ENCODE measurements around the gene CERK. TPM values are rescaled to one million over a fixed set of nuclear protein-coding genes. Genes with fewer than 3 reads are reported as not detected.
A peak's percentile ranks its signal among the peaks of the same experiment; 100 is the strongest.

The CERK gene
- total and polyA plus RNA-seq, 8 donors = 25.0 to 44.0 (median 40.4) TPM

DNA sequence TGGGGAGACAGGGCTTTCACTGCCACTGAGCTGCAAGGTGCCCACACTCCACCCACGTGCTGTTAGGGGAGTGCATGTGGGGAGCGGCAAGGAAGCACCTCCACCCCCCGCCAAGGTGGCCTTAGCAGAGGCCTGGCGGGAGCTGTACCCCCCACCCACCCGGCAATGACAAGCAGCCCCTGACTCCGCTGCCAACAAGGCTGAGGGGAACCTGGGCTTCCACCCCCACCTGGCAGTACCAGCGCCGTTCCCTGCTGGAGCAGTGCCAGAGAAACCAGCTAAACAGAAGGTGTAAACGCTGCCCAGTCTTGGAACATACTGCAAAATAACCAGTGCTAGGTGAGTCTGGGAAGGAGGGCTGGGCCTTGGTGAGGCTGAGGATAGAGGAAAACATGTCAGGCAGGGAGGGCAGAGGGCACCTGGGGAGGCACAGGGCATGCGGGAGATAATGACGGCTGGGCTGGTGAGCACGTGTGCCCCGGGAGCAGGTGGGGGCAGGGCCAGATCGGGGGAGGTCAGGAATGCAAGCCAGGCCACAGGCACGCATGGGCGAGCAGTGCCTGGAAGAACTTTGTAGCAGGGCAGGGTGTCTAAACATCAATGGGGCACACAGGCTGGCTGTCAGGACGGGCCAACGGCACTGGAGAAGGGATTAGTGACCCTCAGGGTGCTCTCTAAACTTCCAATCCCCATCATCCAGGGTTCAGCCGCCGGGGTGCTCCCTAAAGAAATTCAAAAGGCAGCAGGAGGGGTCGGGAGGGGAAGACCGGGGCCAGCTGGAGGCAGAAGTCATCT lies 6.6 kb downstream of the CERK start:
- Histone ChIP-seq H3K4me3 (no peak overlapping the region), H3K36me3 (peaks cover 0 to 30% of the 10 kb centered on the region in 2 donors), H3K27me3 (no peaks in the 10 kb centered on the region), H3K27ac (no peak overlapping the region), H3K9me3 (no peaks in the 10 kb centered on the region), H3K4me1 (peaks cover 24 to 57% of the 10 kb centered on the region in 2 donors)
- intact Hi-C loops (cut with DNase I) = no loop called here
- DNase-seq (peak in 2 of 4 donors; percentile 53 to 74), ATAC-seq (peak; percentile 65)
- TF ChIP-seq, protein P1, sequence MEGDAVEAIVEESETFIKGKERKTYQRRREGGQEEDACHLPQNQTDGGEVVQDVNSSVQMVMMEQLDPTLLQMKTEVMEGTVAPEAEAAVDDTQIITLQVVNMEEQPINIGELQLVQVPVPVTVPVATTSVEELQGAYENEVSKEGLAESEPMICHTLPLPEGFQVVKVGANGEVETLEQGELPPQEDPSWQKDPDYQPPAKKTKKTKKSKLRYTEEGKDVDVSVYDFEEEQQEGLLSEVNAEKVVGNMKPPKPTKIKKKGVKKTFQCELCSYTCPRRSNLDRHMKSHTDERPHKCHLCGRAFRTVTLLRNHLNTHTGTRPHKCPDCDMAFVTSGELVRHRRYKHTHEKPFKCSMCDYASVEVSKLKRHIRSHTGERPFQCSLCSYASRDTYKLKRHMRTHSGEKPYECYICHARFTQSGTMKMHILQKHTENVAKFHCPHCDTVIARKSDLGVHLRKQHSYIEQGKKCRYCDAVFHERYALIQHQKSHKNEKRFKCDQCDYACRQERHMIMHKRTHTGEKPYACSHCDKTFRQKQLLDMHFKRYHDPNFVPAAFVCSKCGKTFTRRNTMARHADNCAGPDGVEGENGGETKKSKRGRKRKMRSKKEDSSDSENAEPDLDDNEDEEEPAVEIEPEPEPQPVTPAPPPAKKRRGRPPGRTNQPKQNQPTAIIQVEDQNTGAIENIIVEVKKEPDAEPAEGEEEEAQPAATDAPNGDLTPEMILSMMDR (IDR thresholded peaks at IDR 0.05) = no peak

DNA sequence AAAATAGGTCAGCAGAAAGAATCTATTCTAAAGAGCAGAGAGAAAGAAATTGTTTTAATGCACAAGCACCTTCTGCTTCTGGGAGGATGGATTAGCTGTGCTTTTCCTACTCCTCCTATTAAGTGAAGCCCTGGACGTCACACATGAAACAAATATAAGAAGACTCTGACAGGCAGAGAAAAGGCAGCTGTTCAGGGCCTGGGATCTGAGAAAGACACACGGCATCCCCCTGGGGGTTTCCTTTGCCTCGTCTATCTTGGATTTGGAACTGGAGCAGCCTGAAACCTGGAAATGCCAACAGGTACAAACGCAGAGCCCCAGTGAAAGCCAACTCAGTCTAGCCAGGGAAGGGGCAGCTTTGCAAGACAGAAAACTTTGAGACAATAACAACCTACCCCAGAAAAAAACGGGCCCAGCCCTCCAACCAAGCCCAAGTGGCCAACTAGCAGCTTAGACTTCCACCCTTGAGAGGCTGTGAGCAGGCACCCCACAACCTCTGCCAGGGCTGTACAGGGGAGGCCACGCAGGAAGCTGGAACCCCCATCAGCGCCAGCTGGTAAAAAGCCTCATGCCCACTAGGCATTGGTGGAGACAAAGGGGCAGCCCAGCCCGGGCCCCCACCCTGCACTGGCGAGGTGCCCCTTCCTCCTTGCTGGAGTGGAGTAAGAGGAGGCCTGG lies 7.3 kb downstream of the CERK start:
- no peak overlapping the region for H3K4me3 ChIP-seq
- TF ChIP-seq, protein P1 (IDR thresholded peaks at IDR 0.05) = no peak
- H3K36me3 ChIP-seq = peaks cover 0 to 30% of the 10 kb centered on the region in 2 donors
- intact Hi-C loops (cut with DNase I) = no loop called here
- DNase-seq = no peak
- H3K4me1 ChIP-seq = peaks cover 16 to 50% of the 10 kb centered on the region in 2 donors
- no peaks in the 10 kb centered on the region for H3K27me3 ChIP-seq
- no peaks in the 10 kb centered on the region for H3K9me3 ChIP-seq
- no peak for ATAC-seq
- no peak overlapping the region for H3K27ac ChIP-seq

DNA sequence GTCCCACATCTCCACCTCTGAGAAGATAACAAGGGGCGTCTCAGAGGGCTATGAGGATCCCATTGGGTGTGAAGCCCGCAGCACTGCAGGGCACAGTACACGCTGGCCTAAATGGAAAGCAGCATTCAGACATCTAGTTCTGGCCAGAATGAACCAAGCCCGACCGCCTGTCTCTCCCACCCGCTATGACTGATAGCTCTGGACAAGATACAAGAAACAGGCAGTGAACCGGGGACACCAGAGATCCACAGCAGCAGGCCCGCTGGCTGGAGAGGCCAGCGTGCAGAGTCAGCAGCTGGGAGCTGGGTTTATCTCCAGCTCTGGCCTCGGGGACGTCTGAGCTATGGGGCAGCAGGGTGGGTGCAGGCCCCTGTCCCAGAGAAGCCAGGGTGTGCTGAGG lies 9.6 kb downstream of the CERK start:
- TF ChIP-seq, protein P1 (IDR thresholded peaks at IDR 0.05) = no peak
- peaks cover 0 to 50% of the 10 kb centered on the region in 2 donors for H3K36me3 ChIP-seq
- no peaks in the 10 kb centered on the region for H3K27me3 ChIP-seq
- no peak for DNase-seq
- peaks cover 0 to 28% of the 10 kb centered on the region in 2 donors for H3K4me1 ChIP-seq
- H3K9me3 ChIP-seq = no peaks in the 10 kb centered on the region
- no peak overlapping the region for H3K27ac ChIP-seq
- H3K4me3 ChIP-seq = no peak overlapping the region
- intact Hi-C loops (cut with DNase I) = no loop called here
- ATAC-seq = no peak

DNA sequence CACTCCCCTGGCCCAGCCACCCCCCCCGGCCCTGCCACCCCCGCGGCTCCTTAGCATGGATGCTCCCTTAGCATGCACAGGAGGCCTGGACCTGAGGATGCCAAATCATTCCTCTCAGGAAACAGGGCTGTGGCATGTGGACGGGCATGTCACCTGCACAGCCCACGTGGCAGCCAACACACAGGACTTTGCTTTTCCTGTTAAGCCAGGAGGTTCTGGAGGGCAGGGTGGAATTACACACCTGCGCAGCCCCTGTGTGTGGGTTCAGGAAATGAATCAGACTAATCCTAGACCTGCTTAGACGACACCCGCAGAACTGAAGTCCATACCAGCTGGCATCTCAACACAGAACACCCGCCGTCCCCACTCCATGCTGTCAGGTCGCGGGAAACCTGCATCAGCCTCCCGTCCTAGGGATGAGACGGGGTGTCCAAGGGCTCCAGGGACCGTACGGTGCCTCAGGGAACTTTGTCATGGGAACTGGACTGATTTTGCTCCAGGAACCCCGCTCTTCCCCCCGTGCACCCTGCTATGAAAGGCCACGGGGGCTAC lies 10.2 kb downstream of the CERK start:
- peaks cover 0 to 50% of the 10 kb centered on the region in 2 donors for H3K36me3 ChIP-seq
- intact Hi-C loops (cut with DNase I) = no loop called here
- DNase-seq (no peak), ATAC-seq (no peak)
- H3K27ac ChIP-seq = no peak overlapping the region
- TF ChIP-seq, protein P1 (IDR thresholded peaks at IDR 0.05) = no peak
- H3K4me1 ChIP-seq = peaks cover 0 to 24% of the 10 kb centered on the region in 2 donors
- no peaks in the 10 kb centered on the region for H3K9me3 ChIP-seq
- H3K27me3 ChIP-seq = no peaks in the 10 kb centered on the region
- H3K4me3 ChIP-seq = no peak overlapping the region

DNA sequence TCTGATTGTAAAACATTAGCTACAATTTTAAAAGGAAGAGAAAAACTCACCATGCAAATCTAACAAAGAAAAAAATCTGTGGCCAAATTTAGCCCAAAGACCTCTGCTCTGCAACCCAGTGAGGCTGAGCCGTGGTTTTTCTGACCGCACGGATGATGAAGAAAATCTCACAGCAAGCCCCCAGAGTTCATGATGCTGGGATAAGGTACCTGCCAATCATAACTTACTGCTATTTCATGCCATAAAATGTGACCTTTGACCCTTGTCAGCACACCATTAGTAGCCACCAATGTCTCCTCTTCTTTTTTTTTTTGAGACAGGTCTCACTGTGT lies 11.1 kb downstream of the CERK start:
- intact Hi-C loops (cut with DNase I) = no loop called here
- ATAC-seq = no peak
- Histone ChIP-seq H3K4me3 (no peak overlapping the region), H3K4me1 (peaks cover 0 to 18% of the 10 kb centered on the region in 2 donors), H3K27ac (no peak overlapping the region), H3K9me3 (no peaks in the 10 kb centered on the region), H3K27me3 (no peaks in the 10 kb centered on the region), H3K36me3 (peaks cover 0 to 49% of the 10 kb centered on the region in 2 donors)
- TF ChIP-seq, protein P1 (IDR thresholded peaks at IDR 0.05) = no peak
- no peak for DNase-seq
